A673 (cell line): ENCODE results near the gene ITGB8. TPM values are rescaled to one million over a fixed set of nuclear protein-coding genes. Genes with fewer than 3 reads are reported as not detected.
A peak's percentile ranks its signal among the peaks of the same experiment; 100 is the strongest.

Experiments used
- BruUV-seq: library from RNA; stranded (reverse); fragments of 400-500 nt; replicated peaks from 2 replicates; lab custom pipeline; 2021; lab: Mats Ljungman, UMichigan
- CTCF ChIA-PET: fragments of 300-600 bp; sonication (Branson Sonifier 250); formaldehyde crosslinking; loops from one replicate; lab custom pipeline; 2022; ENCODE audit warnings: antibody characterized with exemption; lab: Charles Lee
- POLR2A ChIA-PET: fragments of 300-600 bp; sonication (Branson Sonifier 250); formaldehyde crosslinking; loops from one replicate; lab custom pipeline; 2022; ENCODE audit warnings: antibody characterized with exemption; ENCODE audit not compliant: low non-redundant PET; lab: Charles Lee
- DNase-seq: peaks from one replicate; pipeline ENCODE4 v3.0.0-alpha.2; 2015; ENCODE audit warnings: low spot score
- H3K27ac ChIP-seq: fragments of 200-600 bp; sonication (generic); 2 replicates; pipeline ENCODE4 v1.5.1; 2016; ENCODE audit warnings: mixed run types, low read depth, mild to moderate bottlenecking, mixed read lengths, antibody characterized with exemption, low read length; ENCODE audit not compliant: poor library complexity, severe bottlenecking
- H3K27me3 ChIP-seq: fragments of 200-600 bp; sonication (generic); replicated peaks from 2 replicates; pipeline ENCODE4 v1.6.1; 2017; ENCODE audit warnings: mixed run types, low read depth, mild to moderate bottlenecking, mixed read lengths, antibody characterized with exemption, low read length; ENCODE audit not compliant: insufficient read depth, poor library complexity
- H3K36me3 ChIP-seq: fragments of 200-600 bp; sonication (generic); 2 replicates; pipeline ENCODE4 v1.6.1; 2016; ENCODE audit warnings: mixed run types, mild to moderate bottlenecking, mixed read lengths, antibody characterized with exemption, low read length; ENCODE audit not compliant: insufficient read depth, poor library complexity, severe bottlenecking
- H3K4me1 ChIP-seq: fragments of 200-600 bp; sonication (generic); 2 replicates; pipeline ENCODE4 v1.6.1; 2017; ENCODE audit warnings: mixed run types, mild to moderate bottlenecking, mixed read lengths, antibody characterized with exemption, low read length; ENCODE audit not compliant: insufficient read depth, poor library complexity, severe bottlenecking
- H3K4me3 ChIP-seq: fragments of 200-600 bp; sonication (generic); 2 replicates; pipeline ENCODE4 v1.5.1; 2016; ENCODE audit warnings: low read depth, mixed run types, mild to moderate bottlenecking, mixed read lengths, low read length; ENCODE audit not compliant: poor library complexity, severe bottlenecking
- H3K9me3 ChIP-seq: fragments of 200-600 bp; sonication (generic); 2 replicates; pipeline ENCODE4 v1.6.1; 2016; ENCODE audit warnings: mixed run types, low read depth, mild to moderate bottlenecking, mixed read lengths, antibody characterized with exemption, low read length; ENCODE audit not compliant: poor library complexity, severe bottlenecking
- CTCF ChIP-seq: fragments of 300-800, 200-600 bp; sonication (generic); conservative IDR thresholded peaks from 2 replicates; pipeline ENCODE4 v1.5.1; 2017; ENCODE audit warnings: low read depth, mild to moderate bottlenecking, antibody characterized with exemption, low read length, moderate library complexity, mixed read lengths
- EZH2 ChIP-seq: fragments of 200-600 bp; sonication (generic); IDR thresholded peaks from 2 replicates; pipeline ENCODE4 v1.6.1; 2017; ENCODE audit warnings: borderline replicate concordance, low read depth, mild to moderate bottlenecking, mixed read lengths, antibody characterized with exemption, low read length; ENCODE audit not compliant: poor library complexity, severe bottlenecking
- intact Hi-C: fragments of 100-400 bp; cut with micrococcal nuclease; formaldehyde crosslinking; loops from one replicate; pipeline ENCODE4 v1.10.0; 2022; ENCODE audit not compliant: unreplicated experiment
- total RNA-seq: library from RNA; stranded (reverse); gene quantifications from 2 replicates; pipeline ENCODE4 v1.2.3, GENCODE V29; 2021

Gene ITGB8
- total RNA-seq, 1 experiment from 2014 or later = 1.3 TPM

- peaks cover 6% of the 10 kb centered on the region for H3K27me3 ChIP-seq
- peak; percentile 78 for TF ChIP-seq CTCF
- no peak for TF ChIP-seq EZH2
- peak; percentile 64 for DNase-seq
- BruUV-seq = no TSS peak
- no peaks in the 10 kb centered on the region for H3K4me1 ChIP-seq
- peaks cover 4% of the 10 kb centered on the region for H3K9me3 ChIP-seq
- POLR2A ChIA-PET = interaction anchor here (0.6 kb wide), 1 partner anchor 87 kb away, joined by 4 read pairs; no protein-coding TSS in a partner anchor
- CTCF ChIA-PET = interaction anchor here (0.6 to 0.7 kb wide), 2 partner anchors 32 to 323 kb away, joined by 3 to 6 read pairs; no protein-coding TSS in a partner anchor
- intact Hi-C loops = no loop called here
- no peak overlapping the region for H3K4me3 ChIP-seq
- no peak overlapping the region for H3K27ac ChIP-seq
- no peaks in the 10 kb centered on the region for H3K36me3 ChIP-seq
These were observed 109.9 kb downstream of the ITGB8 start for GRCh38 chr7:20440472-20441105.

- Histone ChIP-seq H3K27ac (no peak overlapping the region), H3K4me3 (no peak overlapping the region), H3K27me3 (peaks cover 4% of the 10 kb centered on the region), H3K36me3 (no peaks in the 10 kb centered on the region), H3K4me1 (no peaks in the 10 kb centered on the region), H3K9me3 (peaks cover 4% of the 10 kb centered on the region)
- no peak for DNase-seq
- intact Hi-C loops = no loop called here
- ChIA-PET POLR2A (no interaction called here), CTCF (no interaction called here)
- no peak for TF ChIP-seq EZH2
- no peak for TF ChIP-seq CTCF
- BruUV-seq = no TSS peak
These were observed 110.6 kb downstream of the ITGB8 start for GRCh38 chr7:20441346-20441745.

GRCh38 chr7:20441991-20442441, 111.3 kb downstream of the ITGB8 start:
- ChIA-PET CTCF (no interaction called here), POLR2A (no interaction called here)
- TF ChIP-seq CTCF (no peak), EZH2 (no peak)
- no peaks in the 10 kb centered on the region for H3K36me3 ChIP-seq
- H3K9me3 ChIP-seq = peaks cover 4% of the 10 kb centered on the region
- no TSS peak for BruUV-seq
- H3K27ac ChIP-seq = no peak overlapping the region
- intact Hi-C loops = no loop called here
- no peak for DNase-seq
- H3K4me1 ChIP-seq = no peaks in the 10 kb centered on the region
- H3K4me3 ChIP-seq = no peak overlapping the region
- peaks cover 8% of the 10 kb centered on the region for H3K27me3 ChIP-seq
